NOMO-1 treated with dmso at 0.1 percent for 144 hours (cell line): ENCODE results near the gene PCDH18.
"Not testable (repeated sequence)": the region's sequence is repeated elsewhere in the genome, so short reads cannot be mapped to it uniquely, and the experiment has no call there.

Source experiments
- DNase-seq: peaks from one replicate; lab custom pipeline; 2025; ENCODE audit not compliant: unreplicated experiment; lab: John Stamatoyannopoulos, UW

Gene PCDH18

GRCh38 chr4:137531168-137531985 is 917 bp downstream of the PCDH18 start:
- no peak for DNase-seq

GRCh38 chr4:137530176-137530575 is 2.1 kb downstream of the PCDH18 start:
- DNase-seq, result no peak

GRCh38 chr4:137529432-137529831 is 2.9 kb downstream of the PCDH18 start:
- no peak for DNase-seq

- DNase-seq, result no peak
Measured at GRCh38 chr4:137528673-137529072, 3.6 kb downstream of the PCDH18 start.

GRCh38 chr4:137526681-137527080 is 5.6 kb downstream of the PCDH18 start:
- no peak for DNase-seq

GRCh38 chr4:137524725-137525369 is 7.4 kb downstream of the PCDH18 start:
- no peak for DNase-seq

GRCh38 chr4:137523329-137523728 is 9.0 kb downstream of the PCDH18 start:
- no peak for DNase-seq

- DNase-seq, result no peak
Measured at GRCh38 chr4:137521053-137521452, 11.2 kb downstream of the PCDH18 start.

GRCh38 chr4:137519406-137519805 is 12.9 kb downstream of the PCDH18 start:
- DNase-seq, result no peak

- DNase-seq, result not testable (repeated sequence)
Measured at GRCh38 chr4:137517323-137517722, 15.0 kb downstream of the PCDH18 start.

- no peak for DNase-seq
Measured at GRCh38 chr4:137514406-137515111, 17.7 kb downstream of the PCDH18 start.

GRCh38 chr4:137510557-137511265 is 21.6 kb downstream of the PCDH18 start:
- no peak for DNase-seq

- no peak for DNase-seq
Measured at GRCh38 chr4:137509855-137510282, 22.4 kb downstream of the PCDH18 start.

GRCh38 chr4:137502339-137503129 is 29.8 kb downstream of the PCDH18 start:
- no peak for DNase-seq

GRCh38 chr4:137496267-137496666 is 36.0 kb downstream of the PCDH18 start:
- DNase-seq, result not testable (repeated sequence)

- no peak for DNase-seq
Measured at GRCh38 chr4:137495578-137495977, 36.7 kb downstream of the PCDH18 start.

GRCh38 chr4:137483313-137483959 is 48.9 kb downstream of the PCDH18 start:
- DNase-seq, result not testable (repeated sequence)

- not testable (repeated sequence) for DNase-seq
Measured at GRCh38 chr4:137479657-137480056, 52.6 kb downstream of the PCDH18 start.

GRCh38 chr4:137476345-137476744 is 55.9 kb downstream of the PCDH18 start:
- DNase-seq, result no peak
